Body of pancreas (tissue), 4 donors: ENCODE measurements around the gene ERCC6.

Experiments
- POLR2A ChIP-seq, 3 donors: fragments of 450-650 bp; IDR thresholded peaks; one replicate each; pipeline ENCODE4 v1.6.1; 2016; ENCODE audit warnings: antibody characterized with exemption in 3 of 3, mild to moderate bottlenecking in 2 of 3
- TF ChIP-seq, protein P1 (sequence below), 7 experiments: fragments of 450-650 bp in 4 of 7; fragments of 200-600 bp in 3 of 7; sonication (generic) in 3 of 7; IDR thresholded peaks; one replicate each; pipeline ENCODE4 v1.5.1; 2016 to 2019; ENCODE audit warnings: antibody characterized with exemption in 7 of 7

DNA sequence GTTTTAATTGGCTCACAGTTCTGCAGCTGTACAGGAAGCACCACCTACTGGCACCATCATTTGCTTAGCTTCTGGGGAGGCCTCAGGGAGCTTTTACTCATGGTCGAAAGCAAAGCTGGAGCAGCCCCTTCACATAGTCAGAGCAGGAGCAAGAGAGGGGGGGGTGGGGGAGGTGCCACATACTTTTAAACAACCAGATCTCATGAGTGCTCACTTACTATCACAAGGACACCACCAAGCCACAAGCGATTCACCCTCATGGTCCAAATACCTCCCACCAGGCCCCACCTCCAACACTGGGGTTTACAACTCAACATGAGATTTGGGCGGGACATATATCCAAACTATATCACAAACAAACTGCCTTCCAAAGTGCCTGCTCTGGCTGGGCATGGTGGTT lies 39.5 kb upstream of the ERCC6 start:
- TF ChIP-seq, protein P1, sequence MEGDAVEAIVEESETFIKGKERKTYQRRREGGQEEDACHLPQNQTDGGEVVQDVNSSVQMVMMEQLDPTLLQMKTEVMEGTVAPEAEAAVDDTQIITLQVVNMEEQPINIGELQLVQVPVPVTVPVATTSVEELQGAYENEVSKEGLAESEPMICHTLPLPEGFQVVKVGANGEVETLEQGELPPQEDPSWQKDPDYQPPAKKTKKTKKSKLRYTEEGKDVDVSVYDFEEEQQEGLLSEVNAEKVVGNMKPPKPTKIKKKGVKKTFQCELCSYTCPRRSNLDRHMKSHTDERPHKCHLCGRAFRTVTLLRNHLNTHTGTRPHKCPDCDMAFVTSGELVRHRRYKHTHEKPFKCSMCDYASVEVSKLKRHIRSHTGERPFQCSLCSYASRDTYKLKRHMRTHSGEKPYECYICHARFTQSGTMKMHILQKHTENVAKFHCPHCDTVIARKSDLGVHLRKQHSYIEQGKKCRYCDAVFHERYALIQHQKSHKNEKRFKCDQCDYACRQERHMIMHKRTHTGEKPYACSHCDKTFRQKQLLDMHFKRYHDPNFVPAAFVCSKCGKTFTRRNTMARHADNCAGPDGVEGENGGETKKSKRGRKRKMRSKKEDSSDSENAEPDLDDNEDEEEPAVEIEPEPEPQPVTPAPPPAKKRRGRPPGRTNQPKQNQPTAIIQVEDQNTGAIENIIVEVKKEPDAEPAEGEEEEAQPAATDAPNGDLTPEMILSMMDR (IDR thresholded peaks at IDR 0.05), result no peak
- no peak for TF ChIP-seq POLR2A (IDR thresholded peaks at IDR 0.05)
